ENCODE data around the gene C19orf25.
"Not testable (repeated sequence)": the region's sequence is repeated elsewhere in the genome, so short reads cannot be mapped to it uniquely, and the experiment has no call there.

The C19orf25 gene

GRCh38 chr19:1521636-1522035 is 42.6 kb upstream of the C19orf25 start:
- Histone ChIP-seq H3K36me3 (replicated peaks) (no peaks in the 10 kb centered on the region), H3K4me3 (ENCODE audit: low read depth, low read length) (no peak overlapping the region), H3K27ac (no peak overlapping the region), H3K27me3 (replicated peaks) (peaks cover 30% of the 10 kb centered on the region)
- TF ChIP-seq CTCF (IDR thresholded peaks at IDR 0.05; ENCODE audit: low read depth, low read length, missing control alignments), result no peak
- DNase-seq, result no peak
- in situ Hi-C loops (cut with HindIII; ENCODE audit: low pct_ligation_motif_present, low sequenced_read_pairs), result no loop called here

- Histone ChIP-seq H3K27me3 (replicated peaks) (peaks cover 26% of the 10 kb centered on the region), H3K27ac (no peak overlapping the region), H3K4me3 (ENCODE audit: low read depth, low read length) (no peak overlapping the region), H3K36me3 (replicated peaks) (no peaks in the 10 kb centered on the region)
- TF ChIP-seq CTCF (IDR thresholded peaks at IDR 0.05; ENCODE audit: low read depth, low read length, missing control alignments), result no peak
- no peak for DNase-seq
- in situ Hi-C loops (cut with HindIII; ENCODE audit: low pct_ligation_motif_present, low sequenced_read_pairs), result no loop called here
Measured at GRCh38 chr19:1520203-1520780, 41.3 kb upstream of the C19orf25 start.

GRCh38 chr19:1519802-1520201 is 40.8 kb upstream of the C19orf25 start:
- H3K27me3 ChIP-seq (replicated peaks), result peaks cover 21% of the 10 kb centered on the region
- in situ Hi-C loops (cut with HindIII; ENCODE audit: low pct_ligation_motif_present, low sequenced_read_pairs), result not testable (repeated sequence)

GRCh38 chr19:1518471-1518870 is 39.5 kb upstream of the C19orf25 start:
- DNase-seq, result no peak
- Histone ChIP-seq H3K27ac (no peak overlapping the region), H3K27me3 (replicated peaks) (peaks cover 10% of the 10 kb centered on the region), H3K36me3 (replicated peaks) (no peaks in the 10 kb centered on the region), H3K4me3 (ENCODE audit: low read depth, low read length) (no peak overlapping the region)
- no peak for TF ChIP-seq CTCF (IDR thresholded peaks at IDR 0.05; ENCODE audit: low read depth, low read length, missing control alignments)
- in situ Hi-C loops (cut with HindIII; ENCODE audit: low pct_ligation_motif_present, low sequenced_read_pairs), result no loop called here

More at GRCh38 chr19:1519802-1520201, 40.8 kb upstream of the C19orf25 start:
- H3K27ac ChIP-seq; DNase-seq; H3K36me3 ChIP-seq (replicated peaks); H3K4me3 ChIP-seq (ENCODE audit: low read depth, low read length): not testable (repeated sequence)

GRCh38 chr19:1516395-1516753 is 37.4 kb upstream of the C19orf25 start:
- no peak for DNase-seq
- no peaks in the 10 kb centered on the region for H3K27me3 ChIP-seq (replicated peaks)
- H3K4me3 ChIP-seq (ENCODE audit: low read depth, low read length), result no peak overlapping the region
- in situ Hi-C loops (cut with HindIII; ENCODE audit: low pct_ligation_motif_present, low sequenced_read_pairs), result no loop called here
- no peak overlapping the region for H3K27ac ChIP-seq
- TF ChIP-seq CTCF (IDR thresholded peaks at IDR 0.05; ENCODE audit: low read depth, low read length, missing control alignments), result no peak
- no peaks in the 10 kb centered on the region for H3K36me3 ChIP-seq (replicated peaks)

GRCh38 chr19:1514986-1515721 is 36.1 kb upstream of the C19orf25 start:
- TF ChIP-seq CTCF (IDR thresholded peaks at IDR 0.05; ENCODE audit: low read depth, low read length, missing control alignments), result no peak
- Histone ChIP-seq H3K4me3 (ENCODE audit: low read depth, low read length) (no peak overlapping the region), H3K27me3 (replicated peaks) (no peaks in the 10 kb centered on the region), H3K27ac (no peak overlapping the region), H3K36me3 (replicated peaks) (no peaks in the 10 kb centered on the region)
- no peak for DNase-seq
- in situ Hi-C loops (cut with HindIII; ENCODE audit: low pct_ligation_motif_present, low sequenced_read_pairs), result no loop called here
